HepG2 (cell line): ENCODE results near the gene PGAP3. TPM values are rescaled to one million over a fixed set of nuclear protein-coding genes. Genes with fewer than 3 reads are reported as not detected.

Experiments used
- AKAP8 ChIP-seq: sonication (generic); formaldehyde crosslinking; IDR thresholded peaks from 2 replicates; pipeline ENCODE4 v1.5.1; 2020; ENCODE audit warnings: mild to moderate bottlenecking, missing genetic modification reagents
- ARID5B ChIP-seq: IDR thresholded peaks from 2 replicates; pipeline ENCODE4 v1.4.0; 2020; ENCODE audit warnings: mild to moderate bottlenecking, missing genetic modification reagents
- CSRNP1 ChIP-seq: sonication (generic); formaldehyde crosslinking; IDR thresholded peaks from 2 replicates; pipeline ENCODE4 v1.8.1; 2023; ENCODE audit warnings: mild to moderate bottlenecking, missing genetic modification reagents
- ERF ChIP-seq: IDR thresholded peaks from 2 replicates; pipeline ENCODE4 v1.6.1; 2018; ENCODE audit warnings: missing biosample characterization, missing genetic modification reagents
- HIC2 ChIP-seq: sonication (generic); formaldehyde crosslinking; IDR thresholded peaks from 2 replicates; pipeline ENCODE4 v1.9.0; 2022; ENCODE audit warnings: low read depth, missing genetic modification reagents
- HNRNPH1 ChIP-seq: fragments of 200-400 bp; formaldehyde crosslinking; optimal IDR thresholded peaks from 2 replicates; pipeline ENCODE3; 2017; ENCODE audit warnings: mild to moderate bottlenecking, low read depth, low read length
- JUN ChIP-seq: sonication (generic); formaldehyde crosslinking; IDR thresholded peaks from 2 replicates; pipeline ENCODE4 v1.4.0; 2020; ENCODE audit warnings: mild to moderate bottlenecking, missing genetic modification reagents
- KDM4B ChIP-seq: sonication (generic); formaldehyde crosslinking; IDR thresholded peaks from 2 replicates; pipeline ENCODE4 v1.4.0; 2020; ENCODE audit warnings: missing genetic modification reagents
- NFKB2 ChIP-seq: sonication (generic); formaldehyde crosslinking; IDR thresholded peaks from 2 replicates; pipeline ENCODE4 v1.4.0; 2020; ENCODE audit warnings: missing genetic modification reagents, borderline replicate concordance
- POLR2AphosphoS5 ChIP-seq: IDR thresholded peaks from 2 replicates; pipeline ENCODE4 v1.6.1; 2012; ENCODE audit warnings: low read depth, low read length
- SMAD1 ChIP-seq: sonication (generic); formaldehyde crosslinking; IDR thresholded peaks from 2 replicates; pipeline ENCODE4 v1.4.0; 2020; ENCODE audit warnings: missing genetic modification reagents, low read depth, mild to moderate bottlenecking, borderline replicate concordance
- TEAD2 ChIP-seq: sonication (generic); formaldehyde crosslinking; IDR thresholded peaks from 2 replicates; pipeline ENCODE4 v1.9.0; 2021; ENCODE audit warnings: missing genetic modification reagents
- TOE1 ChIP-seq: sonication (generic); formaldehyde crosslinking; IDR thresholded peaks from 2 replicates; pipeline ENCODE4 v1.4.0; 2020; ENCODE audit warnings: mild to moderate bottlenecking, missing genetic modification reagents
- ZBTB4 ChIP-seq: sonication (generic); formaldehyde crosslinking; IDR thresholded peaks from 2 replicates; pipeline ENCODE4 v1.4.0; 2020; ENCODE audit warnings: missing genetic modification reagents, mild to moderate bottlenecking, borderline replicate concordance
- ZC3H13 ChIP-seq: sonication (generic); formaldehyde crosslinking; IDR thresholded peaks from 2 replicates; pipeline ENCODE4 v1.8.1; 2023; ENCODE audit warnings: mild to moderate bottlenecking, missing genetic modification reagents, moderate library complexity
- ZMYM3 ChIP-seq: sonication (generic); formaldehyde crosslinking; IDR thresholded peaks from 2 replicates; pipeline ENCODE4 v1.5.1; 2020; ENCODE audit warnings: mild to moderate bottlenecking, missing genetic modification reagents
- ZNF563 ChIP-seq: sonication (generic); formaldehyde crosslinking; IDR thresholded peaks from 2 replicates; pipeline ENCODE4 v1.8.0; 2022; ENCODE audit warnings: mild to moderate bottlenecking, moderate library complexity, missing genetic modification reagents
- ZSCAN12 ChIP-seq: sonication (generic); formaldehyde crosslinking; IDR thresholded peaks from 2 replicates; pipeline ENCODE4 v1.9.0; 2021; ENCODE audit warnings: mild to moderate bottlenecking, missing genetic modification reagents
- polyA plus RNA-seq, 8 experiments: library from polyadenylated mRNA; depleted of rRNA in 3 of 8; stranded (reverse) in 7 of 8; unstranded in 1 of 8; fragments of >200 nt; fragmentation: Illumina TruSeq in 4 of 8; extraction: Trizol in 4 of 8; gene quantifications; 2 replicates each; pipeline versions ENCODE4 v1.2.1 to v1.2.3, GENCODE V29; 2011 to 2016; ENCODE audit warnings: low read depth in 4 of 8, missing spikeins in 1 of 8, mixed read lengths in 1 of 8; ENCODE audit not compliant: insufficient read depth in 1 of 8
- total RNA-seq, 5 experiments: library from RNA; depleted of rRNA; stranded (reverse); fragments of >200 nt; fragmentation: Illumina TruSeq; extraction: Trizol; gene quantifications; 2 replicates each; pipeline ENCODE4 v1.2.3, GENCODE V29; 2016; ENCODE audit warnings: low read depth in 1 of 5

Gene PGAP3
- total and polyA plus RNA-seq, 2 of the 13 experiments (the other 11 are each of a cell fraction or from before 2014, with no cell fraction given): 11.9 to 14.6 TPM

GRCh38 chr17:39730095-39730921 lies 42.5 kb upstream of the PGAP3 start, which contains the start of gene MIEN1 (continued):
- TF ChIP-seq ZBTB4 (CRISPR knock-in tag) (0 out of 2 replicates have a peak, but pooled peaks have one; percentile 55), CSRNP1 (CRISPR knock-in tag) (peak; percentile 98), ZSCAN12 (CRISPR knock-in tag) (no peak), POLR2AphosphoS5 (peak; percentile 65), ZMYM3 (CRISPR knock-in tag) (peak; percentile 45; the same call in 1 of the 2 replicates), ERF (CRISPR knock-in tag) (peak; percentile 95), ZC3H13 (CRISPR knock-in tag) (peak; percentile 84; the same call in 1 of the 2 replicates), JUN (CRISPR knock-in tag) (peak; percentile 41; the same call in 1 of the 2 replicates), ZNF563 (peak; percentile 74), ARID5B (CRISPR knock-in tag) (peak; percentile 86), KDM4B (CRISPR knock-in tag) (0 out of 2 replicates have a peak, but pooled peaks have one; percentile 16), TEAD2 (no peak; the same call in 1 of the 2 replicates), HNRNPH1 (no peak), HIC2 (CRISPR knock-in tag) (0 out of 2 replicates have a peak, but pooled peaks have one; percentile 43), NFKB2 (peak; percentile 79; the same call in 1 of the 2 replicates), TOE1 (0 out of 2 replicates have a peak, but pooled peaks have one; percentile 17), AKAP8 (CRISPR knock-in tag) (peak; percentile 91), SMAD1 (CRISPR knock-in tag) (peak; percentile 97)
